Muscle layer of duodenum (tissue), 2 donors: ENCODE results near the gene VEGFB.
"Not testable (repeated sequence)": the region's sequence is repeated elsewhere in the genome, so short reads cannot be mapped to it uniquely, and the experiment has no call there.

Source experiments
- H3K27ac ChIP-seq: one replicate; pipeline ENCODE4 v1.7.0; 2013; ENCODE audit warnings: mild to moderate bottlenecking, low read length
- H3K27me3 ChIP-seq: one replicate; pipeline ENCODE4 v1.7.0; 2013; ENCODE audit warnings: low read depth, mild to moderate bottlenecking, control low read depth, low read length
- H3K36me3 ChIP-seq, 2 donors: one replicate each; pipeline ENCODE4 v1.7.0; 2013; ENCODE audit warnings: low read length in 2 of 2, control low read depth in 1 of 2, mild to moderate bottlenecking in 1 of 2; ENCODE audit not compliant: insufficient read depth in 2 of 2, control insufficient read depth in 1 of 2
- H3K4me1 ChIP-seq, 2 donors: one replicate each; pipeline ENCODE4 v1.7.0; 2013; ENCODE audit warnings: low read length in 2 of 2, mild to moderate bottlenecking in 2 of 2, control low read depth in 1 of 2, moderate library complexity in 1 of 2; ENCODE audit not compliant: insufficient read depth in 2 of 2, control insufficient read depth in 1 of 2
- H3K4me3 ChIP-seq, 2 donors: one replicate each; pipeline ENCODE4 v1.7.0; 2013; ENCODE audit warnings: low read length in 2 of 2, low read depth in 1 of 2, mild to moderate bottlenecking in 1 of 2
- H3K9me3 ChIP-seq, 2 donors: one replicate each; pipeline ENCODE4 v1.7.0; 2013; ENCODE audit warnings: low read length in 2 of 2, control low read depth in 1 of 2, mild to moderate bottlenecking in 1 of 2; ENCODE audit not compliant: control insufficient read depth in 1 of 2
- donor health status: healthy.

Gene VEGFB

DNA sequence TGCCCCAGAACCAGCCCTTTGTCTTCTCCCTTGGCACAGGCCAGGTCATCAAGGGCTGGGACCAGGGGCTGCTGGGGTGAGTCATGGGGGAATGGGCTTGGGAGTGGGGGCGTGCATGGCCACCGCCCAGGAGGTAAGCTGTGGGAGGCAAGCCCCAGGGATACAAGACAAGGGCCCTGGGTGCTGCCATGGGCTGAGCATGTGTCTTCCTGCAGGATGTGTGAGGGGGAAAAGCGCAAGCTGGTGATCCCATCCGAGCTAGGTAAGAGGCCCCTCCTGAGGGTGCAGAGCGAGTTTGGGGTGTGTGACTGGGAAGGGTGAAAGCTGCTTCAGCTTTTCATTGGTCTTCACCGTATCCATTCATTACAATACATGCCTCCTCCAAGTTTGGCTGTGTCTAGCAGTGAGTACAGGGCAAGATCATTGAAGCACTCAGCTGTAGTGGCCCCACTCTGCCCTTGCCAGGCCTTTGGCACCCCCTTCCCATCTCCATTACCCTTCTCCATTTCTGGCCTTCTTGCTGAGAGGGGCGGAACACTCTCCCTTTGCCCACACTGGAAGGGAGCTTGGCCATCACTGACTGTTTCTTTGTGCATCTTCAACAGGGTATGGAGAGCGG is 9.0 kb downstream of the VEGFB start:
- no peak overlapping the region for H3K27ac ChIP-seq
- H3K4me3 ChIP-seq = no peak overlapping the region
- H3K36me3 ChIP-seq = peaks cover 6% of the 10 kb centered on the region in 2 donors
- no peaks in the 10 kb centered on the region for H3K27me3 ChIP-seq
- no peaks in the 10 kb centered on the region for H3K9me3 ChIP-seq
- H3K4me1 ChIP-seq = peaks cover 5 to 49% of the 10 kb centered on the region in 2 donors

GRCh38 chr11:64244107-64244506 is 9.7 kb downstream of the VEGFB start:
- peaks cover 5 to 49% of the 10 kb centered on the region in 2 donors for H3K4me1 ChIP-seq
- no peaks in the 10 kb centered on the region for H3K27me3 ChIP-seq
- H3K4me3 ChIP-seq = no peak overlapping the region
- H3K9me3 ChIP-seq = no peaks in the 10 kb centered on the region
- H3K27ac ChIP-seq = no peak overlapping the region
- H3K36me3 ChIP-seq = no peaks in the 10 kb centered on the region

GRCh38 chr11:64244966-64245365 is 10.6 kb downstream of the VEGFB start:
- Histone ChIP-seq H3K27ac (peak overlapping the region; percentile 88), H3K27me3 (no peaks in the 10 kb centered on the region), H3K36me3 (no peaks in the 10 kb centered on the region), H3K9me3 (no peaks in the 10 kb centered on the region), H3K4me1 (peaks cover 5 to 48% of the 10 kb centered on the region in 2 donors), H3K4me3 (peak overlapping the region; percentile 68 to 77)

GRCh38 chr11:64245401-64245796 is 11.0 kb downstream of the VEGFB start:
- Histone ChIP-seq H3K4me3 (peak overlapping the region; percentile 68 to 77), H3K9me3 (no peaks in the 10 kb centered on the region), H3K27ac (peak overlapping the region; percentile 88), H3K36me3 (no peaks in the 10 kb centered on the region), H3K4me1 (peaks cover 5 to 44% of the 10 kb centered on the region in 2 donors), H3K27me3 (no peaks in the 10 kb centered on the region)

- Histone ChIP-seq H3K4me3 (peak overlapping the region; percentile 68 to 77), H3K27me3 (no peaks in the 10 kb centered on the region), H3K36me3 (no peaks in the 10 kb centered on the region), H3K4me1 (peaks cover 8 to 50% of the 10 kb centered on the region in 2 donors), H3K9me3 (no peaks in the 10 kb centered on the region), H3K27ac (peak overlapping the region; percentile 88)
These were observed 11.6 kb downstream of the VEGFB start for GRCh38 chr11:64245797-64246620.

DNA sequence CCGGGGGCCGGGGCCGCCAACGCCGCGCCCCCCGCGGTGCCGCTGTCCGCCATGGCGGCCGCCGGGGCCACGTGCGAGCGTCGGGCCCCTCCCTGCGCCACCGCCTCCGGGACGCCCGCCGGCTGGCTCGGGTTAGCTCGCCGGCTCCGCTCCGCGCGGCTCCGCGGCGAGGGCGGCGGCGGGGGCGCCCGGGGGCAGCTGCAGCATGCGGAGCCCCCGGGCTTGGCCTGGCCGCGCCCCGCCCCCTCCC is 12.2 kb downstream of the VEGFB start:
- not testable (repeated sequence) for H3K9me3 ChIP-seq, H3K27ac ChIP-seq, H3K27me3 ChIP-seq, H3K36me3 ChIP-seq
- Histone ChIP-seq H3K4me1 (peaks cover 8 to 50% of the 10 kb centered on the region in 2 donors), H3K4me3 (peak overlapping the region in 1 of 2 donors; percentile 98)

GRCh38 chr11:64246871-64247728 is 12.7 kb downstream of the VEGFB start, which contains the start of gene PPP1R14B:
TSS of gene PPP1R14B (minus strand) at chr11:64246943. CDS start at chr11:64246673, 270 bp downstream.
- H3K27me3 ChIP-seq = no peaks in the 10 kb centered on the region
- H3K4me1 ChIP-seq = peaks cover 8 to 50% of the 10 kb centered on the region in 2 donors
- peak within 1 kb of the TSS; percentile 92 for H3K27ac ChIP-seq
- H3K4me3 ChIP-seq = peak within 1 kb of the TSS; percentile 91 to 98
- H3K9me3 ChIP-seq = no peaks in the 10 kb centered on the region
- no peaks in the 10 kb centered on the region for H3K36me3 ChIP-seq

GRCh38 chr11:64247729-64248531 is 13.5 kb downstream of the VEGFB start:
- Histone ChIP-seq H3K4me3 (peak overlapping the region; percentile 91 to 98), H3K4me1 (peaks cover 3 to 50% of the 10 kb centered on the region in 2 donors), H3K27ac (no peak overlapping the region), H3K27me3 (no peaks in the 10 kb centered on the region), H3K36me3 (no peaks in the 10 kb centered on the region), H3K9me3 (no peaks in the 10 kb centered on the region)

DNA sequence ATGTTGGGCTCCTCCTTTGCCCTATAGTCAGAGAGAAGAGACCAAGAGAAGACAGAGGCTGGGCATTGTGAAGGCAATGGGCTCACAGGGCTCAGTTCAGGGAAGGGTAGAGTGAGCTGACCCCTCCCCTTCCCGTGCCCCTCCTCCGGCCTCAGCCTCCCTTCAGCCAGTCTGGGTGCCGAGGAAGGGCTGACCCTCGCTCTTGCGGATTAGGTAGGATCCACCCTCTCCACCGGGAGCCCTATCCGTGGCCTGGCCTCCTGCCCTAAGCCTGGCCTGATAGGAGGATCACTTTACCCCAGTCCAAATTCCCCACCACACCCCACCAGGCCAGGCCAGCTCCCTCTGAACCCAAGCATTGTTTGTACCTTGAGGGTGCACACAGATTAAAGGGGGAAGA is 14.2 kb downstream of the VEGFB start:
- H3K27ac ChIP-seq = no peak overlapping the region
- H3K4me1 ChIP-seq = peaks cover 3 to 49% of the 10 kb centered on the region in 2 donors
- H3K36me3 ChIP-seq = no peaks in the 10 kb centered on the region
- no peak overlapping the region for H3K4me3 ChIP-seq
- no peaks in the 10 kb centered on the region for H3K27me3 ChIP-seq
- no peaks in the 10 kb centered on the region for H3K9me3 ChIP-seq

GRCh38 chr11:64249038-64249437 is 14.7 kb downstream of the VEGFB start:
- peaks cover 3 to 54% of the 10 kb centered on the region in 2 donors for H3K4me1 ChIP-seq
- H3K4me3 ChIP-seq = no peak overlapping the region
- no peaks in the 10 kb centered on the region for H3K9me3 ChIP-seq
- no peaks in the 10 kb centered on the region for H3K36me3 ChIP-seq
- no peak overlapping the region for H3K27ac ChIP-seq
- no peaks in the 10 kb centered on the region for H3K27me3 ChIP-seq
